ENCODE measurements around the gene ABCA13. TPM values are rescaled to one million over a fixed set of nuclear protein-coding genes. Genes with fewer than 3 reads are reported as not detected.

ABCA13 gene
- total RNA-seq, 1 experiment from 2014 or later, result 0.76 TPM

DNA sequence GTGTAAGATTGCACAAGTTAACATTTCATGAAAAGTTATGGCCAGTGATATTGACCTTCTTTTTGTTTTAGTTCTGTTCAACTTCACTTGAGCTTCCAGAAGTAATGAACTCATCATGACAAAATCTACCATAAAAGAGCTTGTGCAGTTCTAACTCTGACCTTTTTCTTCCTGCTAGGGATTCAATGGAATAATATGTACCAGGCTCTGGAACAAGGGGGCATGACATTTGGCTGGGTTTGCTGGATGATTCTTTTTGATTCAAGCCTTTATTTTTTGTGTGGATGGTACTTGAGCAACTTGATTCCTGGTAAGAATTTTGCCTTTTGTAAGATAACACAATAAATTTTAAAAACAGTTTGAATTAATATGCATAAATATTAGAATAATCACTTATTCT, 205.0 kb downstream of the ABCA13 start:
- CTCF ChIA-PET, result no interaction called here

DNA sequence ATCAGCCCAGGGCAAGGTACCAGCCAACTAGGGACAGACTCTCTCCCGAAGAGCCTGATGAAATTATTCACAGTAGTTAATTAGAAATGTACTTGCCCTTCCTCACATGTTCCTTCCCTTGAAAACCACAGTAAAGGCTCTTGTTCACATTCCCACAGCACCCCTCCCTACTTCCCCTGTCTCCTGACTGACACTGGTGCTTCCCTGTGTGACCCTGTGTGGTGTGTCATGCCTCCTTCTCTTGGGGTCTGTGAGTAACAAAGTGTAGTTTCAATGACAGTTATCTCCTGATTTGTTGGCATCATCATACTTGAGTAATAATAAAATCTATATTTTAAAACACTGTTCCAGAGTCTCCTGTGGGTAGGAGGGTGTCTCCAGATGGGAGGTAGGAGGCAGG, 209.7 kb downstream of the ABCA13 start:
- Histone ChIP-seq H3F3A (ENCODE audit: insufficient read depth, low read depth) (no peaks in the 10 kb centered on the region), H3K9me3 (ENCODE audit: insufficient read depth, low read depth) (no peaks in the 10 kb centered on the region), H3K36me3 (ENCODE audit: low read depth) (no peaks in the 10 kb centered on the region), H3K79me2 (ENCODE audit: low read depth) (no peaks in the 10 kb centered on the region), H3K27me3 (ENCODE audit: insufficient read depth, low read depth) (no peaks in the 10 kb centered on the region; the same call in 1 of the 2 replicates), H3K4me1 (replicated peaks; ENCODE audit: insufficient read depth) (no peaks in the 10 kb centered on the region), H3K4me2 (no peak overlapping the region), H4K20me1 (ENCODE audit: insufficient read depth) (no peaks in the 10 kb centered on the region), H2AFZ (no peak overlapping the region), H3K4me3 (no peak overlapping the region), H3K27ac (no peak overlapping the region), H3K9me2 (ENCODE audit: insufficient read depth) (no peaks in the 10 kb centered on the region)
- ChIA-PET POLR2A (ENCODE audit: unreplicated experiment) (no interaction called here), CTCF (no interaction called here)
- no TSS peak for BruUV-seq (replicated peaks)
- intact Hi-C loops (cut with micrococcal nuclease; ENCODE audit: unreplicated experiment), result no loop called here
- no peak for DNase-seq
- TF ChIP-seq, protein P1, sequence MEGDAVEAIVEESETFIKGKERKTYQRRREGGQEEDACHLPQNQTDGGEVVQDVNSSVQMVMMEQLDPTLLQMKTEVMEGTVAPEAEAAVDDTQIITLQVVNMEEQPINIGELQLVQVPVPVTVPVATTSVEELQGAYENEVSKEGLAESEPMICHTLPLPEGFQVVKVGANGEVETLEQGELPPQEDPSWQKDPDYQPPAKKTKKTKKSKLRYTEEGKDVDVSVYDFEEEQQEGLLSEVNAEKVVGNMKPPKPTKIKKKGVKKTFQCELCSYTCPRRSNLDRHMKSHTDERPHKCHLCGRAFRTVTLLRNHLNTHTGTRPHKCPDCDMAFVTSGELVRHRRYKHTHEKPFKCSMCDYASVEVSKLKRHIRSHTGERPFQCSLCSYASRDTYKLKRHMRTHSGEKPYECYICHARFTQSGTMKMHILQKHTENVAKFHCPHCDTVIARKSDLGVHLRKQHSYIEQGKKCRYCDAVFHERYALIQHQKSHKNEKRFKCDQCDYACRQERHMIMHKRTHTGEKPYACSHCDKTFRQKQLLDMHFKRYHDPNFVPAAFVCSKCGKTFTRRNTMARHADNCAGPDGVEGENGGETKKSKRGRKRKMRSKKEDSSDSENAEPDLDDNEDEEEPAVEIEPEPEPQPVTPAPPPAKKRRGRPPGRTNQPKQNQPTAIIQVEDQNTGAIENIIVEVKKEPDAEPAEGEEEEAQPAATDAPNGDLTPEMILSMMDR (conservative IDR thresholded peaks at IDR 0.05), result no peak
- no peak for TF ChIP-seq EZH2 (IDR thresholded peaks at IDR 0.05; ENCODE audit: low read depth)

More for the DNA sequence above, 205.0 kb downstream of the ABCA13 start:
- POLR2A ChIA-PET (ENCODE audit: unreplicated experiment), result no interaction called here
- DNase-seq, result no peak
- no peaks in the 10 kb centered on the region for H3K36me3 ChIP-seq (ENCODE audit: low read depth)
- H2AFZ ChIP-seq, result no peak overlapping the region
- intact Hi-C loops (cut with micrococcal nuclease; ENCODE audit: unreplicated experiment), result no loop called here
- no peaks in the 10 kb centered on the region for H3K4me1 ChIP-seq (replicated peaks; ENCODE audit: insufficient read depth)
- no peak for TF ChIP-seq EZH2 (IDR thresholded peaks at IDR 0.05; ENCODE audit: low read depth)
- TF ChIP-seq, protein P1 (conservative IDR thresholded peaks at IDR 0.05), result no peak
- no peak overlapping the region for H3K4me2 ChIP-seq
- no peaks in the 10 kb centered on the region for H3K9me3 ChIP-seq (ENCODE audit: insufficient read depth, low read depth)
- no peaks in the 10 kb centered on the region for H3K79me2 ChIP-seq (ENCODE audit: low read depth)
- no peak overlapping the region for H3K27ac ChIP-seq
- BruUV-seq (replicated peaks), result no TSS peak
- H3K4me3 ChIP-seq, result no peak overlapping the region
- H3F3A ChIP-seq (ENCODE audit: insufficient read depth, low read depth), result no peaks in the 10 kb centered on the region
- no peaks in the 10 kb centered on the region for H3K9me2 ChIP-seq (ENCODE audit: insufficient read depth)
- H3K27me3 ChIP-seq (ENCODE audit: insufficient read depth, low read depth), result peaks cover 8% of the 10 kb centered on the region; the same call in 1 of the 2 replicates
- no peaks in the 10 kb centered on the region for H4K20me1 ChIP-seq (ENCODE audit: insufficient read depth)

DNA sequence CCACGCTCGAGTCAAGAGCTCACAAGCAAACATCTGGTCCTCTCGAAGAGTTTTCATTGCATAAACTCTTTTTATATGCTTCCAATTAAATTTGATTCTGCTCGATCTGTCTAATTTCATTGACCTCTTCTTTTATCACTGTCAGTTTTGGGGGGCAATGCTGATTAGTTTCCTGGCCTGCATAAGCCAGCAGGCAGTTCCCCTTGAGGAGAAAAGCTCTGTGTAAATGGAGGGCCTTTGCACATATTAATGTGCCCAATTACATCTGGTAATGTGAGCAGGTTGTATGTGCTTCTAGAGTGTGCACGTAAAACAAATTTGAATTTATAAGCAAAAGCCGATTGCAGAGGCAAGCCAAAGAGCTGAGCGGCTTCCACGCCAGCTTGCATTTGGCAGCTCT, 210.3 kb downstream of the ABCA13 start:
- H3K4me1 ChIP-seq (replicated peaks; ENCODE audit: insufficient read depth), result no peaks in the 10 kb centered on the region
- ChIA-PET POLR2A (ENCODE audit: unreplicated experiment) (no interaction called here), CTCF (no interaction called here)
- H3K79me2 ChIP-seq (ENCODE audit: low read depth), result no peaks in the 10 kb centered on the region
- no peak overlapping the region for H2AFZ ChIP-seq
- no peak for DNase-seq
- H3K9me3 ChIP-seq (ENCODE audit: insufficient read depth, low read depth), result no peaks in the 10 kb centered on the region
- BruUV-seq (replicated peaks), result no TSS peak
- no peak overlapping the region for H3K27ac ChIP-seq
- H3K4me3 ChIP-seq, result no peak overlapping the region
- H3K36me3 ChIP-seq (ENCODE audit: low read depth), result no peaks in the 10 kb centered on the region
- H3K27me3 ChIP-seq (ENCODE audit: insufficient read depth, low read depth), result no peaks in the 10 kb centered on the region; the same call in 1 of the 2 replicates
- intact Hi-C loops (cut with micrococcal nuclease; ENCODE audit: unreplicated experiment), result no loop called here
- no peaks in the 10 kb centered on the region for H3F3A ChIP-seq (ENCODE audit: insufficient read depth, low read depth)
- H4K20me1 ChIP-seq (ENCODE audit: insufficient read depth), result no peaks in the 10 kb centered on the region
- no peak for TF ChIP-seq EZH2 (IDR thresholded peaks at IDR 0.05; ENCODE audit: low read depth)
- TF ChIP-seq, protein P1 (conservative IDR thresholded peaks at IDR 0.05), result no peak
- no peaks in the 10 kb centered on the region for H3K9me2 ChIP-seq (ENCODE audit: insufficient read depth)
- H3K4me2 ChIP-seq, result no peak overlapping the region

All from PC-9 (cell line).